ENCODE data around the gene CCND2.

DNA sequence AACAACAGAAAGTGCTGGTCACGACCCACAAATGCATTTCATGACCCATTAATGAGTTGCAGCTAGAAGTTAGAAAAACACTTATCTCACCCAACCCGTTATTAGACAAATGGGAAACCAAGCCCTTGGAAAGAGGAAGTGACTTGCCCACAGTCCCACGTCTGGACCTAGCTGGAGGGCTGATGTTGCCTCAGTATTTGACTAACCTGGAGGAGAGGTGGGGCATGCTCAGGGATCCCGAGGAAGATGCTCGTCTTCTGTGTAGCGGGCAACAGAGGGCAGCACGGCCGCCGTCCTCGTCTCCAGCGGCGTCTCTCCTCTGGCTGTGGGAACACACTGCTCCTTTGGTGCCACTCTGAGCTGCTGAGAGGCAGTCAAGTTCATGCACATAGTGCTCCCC is 12.7 kb downstream of the CCND2 start:
- TF ChIP-seq, protein P1, sequence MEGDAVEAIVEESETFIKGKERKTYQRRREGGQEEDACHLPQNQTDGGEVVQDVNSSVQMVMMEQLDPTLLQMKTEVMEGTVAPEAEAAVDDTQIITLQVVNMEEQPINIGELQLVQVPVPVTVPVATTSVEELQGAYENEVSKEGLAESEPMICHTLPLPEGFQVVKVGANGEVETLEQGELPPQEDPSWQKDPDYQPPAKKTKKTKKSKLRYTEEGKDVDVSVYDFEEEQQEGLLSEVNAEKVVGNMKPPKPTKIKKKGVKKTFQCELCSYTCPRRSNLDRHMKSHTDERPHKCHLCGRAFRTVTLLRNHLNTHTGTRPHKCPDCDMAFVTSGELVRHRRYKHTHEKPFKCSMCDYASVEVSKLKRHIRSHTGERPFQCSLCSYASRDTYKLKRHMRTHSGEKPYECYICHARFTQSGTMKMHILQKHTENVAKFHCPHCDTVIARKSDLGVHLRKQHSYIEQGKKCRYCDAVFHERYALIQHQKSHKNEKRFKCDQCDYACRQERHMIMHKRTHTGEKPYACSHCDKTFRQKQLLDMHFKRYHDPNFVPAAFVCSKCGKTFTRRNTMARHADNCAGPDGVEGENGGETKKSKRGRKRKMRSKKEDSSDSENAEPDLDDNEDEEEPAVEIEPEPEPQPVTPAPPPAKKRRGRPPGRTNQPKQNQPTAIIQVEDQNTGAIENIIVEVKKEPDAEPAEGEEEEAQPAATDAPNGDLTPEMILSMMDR (IDR thresholded peaks at IDR 0.05; ENCODE audit: low read depth, low read length) = no peak
- TF ChIP-seq, protein P2, sequence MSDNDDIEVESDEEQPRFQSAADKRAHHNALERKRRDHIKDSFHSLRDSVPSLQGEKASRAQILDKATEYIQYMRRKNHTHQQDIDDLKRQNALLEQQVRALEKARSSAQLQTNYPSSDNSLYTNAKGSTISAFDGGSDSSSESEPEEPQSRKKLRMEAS (IDR thresholded peaks at IDR 0.05; ENCODE audit: low read depth, low read length) = no peak
- TF ChIP-seq POLR2A (IDR thresholded peaks at IDR 0.05; ENCODE audit: extremely low read depth, insufficient read length) = no peak
